Measurements from ENCODE around the gene PDE1A. TPM values are rescaled to one million over a fixed set of nuclear protein-coding genes. Genes with fewer than 3 reads are reported as not detected.

Gene PDE1A
- total and polyA plus RNA-seq, 2 of the 4 experiments (the other 2 are of a cell fraction), result 0.24 to 0.90 TPM

DNA sequence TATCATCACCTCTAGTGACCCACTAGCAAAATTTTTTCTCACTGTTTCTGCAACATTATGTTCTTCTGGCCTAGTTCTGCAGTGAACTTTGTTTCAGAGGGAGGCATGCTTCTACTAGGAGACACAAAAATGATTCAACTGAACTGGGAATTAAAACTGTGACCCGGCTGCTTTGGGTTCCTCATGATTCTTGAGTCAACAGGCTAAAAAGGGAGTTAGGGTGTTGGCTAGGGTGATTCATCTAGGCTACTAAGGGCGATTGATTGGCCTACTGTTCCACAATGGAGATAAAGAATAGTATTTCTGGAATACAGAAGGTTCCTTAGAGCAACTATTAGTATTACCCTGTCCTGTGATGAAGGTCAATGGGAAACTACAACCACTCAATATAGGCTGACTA, 261.6 kb downstream of the PDE1A start:
- Histone ChIP-seq H4K8ac (ENCODE audit: low read depth in 2 of 2, low read length in 2 of 2) (no peak overlapping the region), H2AK9ac (replicated peaks; ENCODE audit: low read depth, low read length, poor library complexity) (no peak overlapping the region), H2AFZ (replicated peaks; ENCODE audit: low read length, poor library complexity) (no peak overlapping the region), H2BK5ac (ENCODE audit: low read depth, low read length, poor library complexity, severe bottlenecking) (no peak overlapping the region), H3K23ac (ENCODE audit: low read depth, low read length) (no peak overlapping the region), H3K4me1 (ENCODE audit: control insufficient read depth, insufficient read depth, low read length) (no peaks in the 10 kb centered on the region), H3K9me1 (ENCODE audit: insufficient read depth, low read length) (no peaks in the 10 kb centered on the region; the same call in 1 of the 2 replicates), H3K79me1 (ENCODE audit: low read depth in 1 of 2, low read length in 2 of 2) (no peaks in the 10 kb centered on the region), H3K36me3 (ENCODE audit: control insufficient read depth, insufficient read depth, low read length) (no peaks in the 10 kb centered on the region), H3K56ac (ENCODE audit: extremely low read depth, insufficient read depth, low read length) (no peak overlapping the region), H3K27ac (ENCODE audit: insufficient read depth, low read length) (no peak overlapping the region), H3K4me2 (ENCODE audit: low read depth, low read length) (no peak overlapping the region), H3K14ac (replicated peaks; ENCODE audit: low read depth, low read length) (no peak overlapping the region), H4K5ac (ENCODE audit: low read depth, low read length) (no peak overlapping the region), H3K9ac (ENCODE audit: low read depth, low read length) (no peak overlapping the region), H4K91ac (ENCODE audit: insufficient read depth, low read depth, low read length) (no peak overlapping the region), H2BK120ac (ENCODE audit: low read depth, low read length) (no peak overlapping the region), H3K18ac (ENCODE audit: low read depth, low read length) (no peak overlapping the region), H2AK5ac (ENCODE audit: low read depth, low read length) (no peak overlapping the region), H3K27me3 (ENCODE audit: control insufficient read depth, insufficient read depth, low read length) (no peaks in the 10 kb centered on the region), H3K9me3 (ENCODE audit: control insufficient read depth, insufficient read depth, low read length) (no peaks in the 10 kb centered on the region), H4K20me1 (ENCODE audit: insufficient read depth, low read length) (no peaks in the 10 kb centered on the region), H2BK15ac (ENCODE audit: low read depth, low read length) (no peak overlapping the region), H2BK20ac (ENCODE audit: low read depth, low read length) (no peak overlapping the region), H3K4ac (ENCODE audit: low read depth, low read length) (no peak overlapping the region), H3K4me3 (ENCODE audit: insufficient read depth, low read depth, low read length) (no peak overlapping the region)
- POLR2A ChIA-PET (ENCODE audit: unreplicated experiment), result no interaction called here
- BruUV-seq (replicated peaks), result no TSS peak
- ATAC-seq (ENCODE audit: low read depth) (no peak), DNase-seq (no peak)
- intact Hi-C loops (cut with micrococcal nuclease), result no loop called here
- dilution Hi-C loops (cut with HindIII; ENCODE audit: low sequenced_read_pairs, unreplicated experiment), result no loop called here
- CTCF ChIA-PET, result no interaction called here
- in situ Hi-C loops (cut with MboI; ENCODE audit: low sequenced_read_pairs), result no loop called here
- 83% methylated on average over 1 of the region's 2 CpGs; no CpG with 5 or more reads in 1 of the 2 experiments for WGBS, 2 experiments (ENCODE audit: extremely low coverage in 2 of 2, insufficient read length in 1 of 2)
- TF ChIP-seq FOS (IDR thresholded peaks at IDR 0.05; ENCODE audit: low read depth, low read length), result no peak
- TF ChIP-seq CHD1 (IDR thresholded peaks at IDR 0.05; ENCODE audit: low read depth, low read length), result no peak
- TF ChIP-seq, protein P1, sequence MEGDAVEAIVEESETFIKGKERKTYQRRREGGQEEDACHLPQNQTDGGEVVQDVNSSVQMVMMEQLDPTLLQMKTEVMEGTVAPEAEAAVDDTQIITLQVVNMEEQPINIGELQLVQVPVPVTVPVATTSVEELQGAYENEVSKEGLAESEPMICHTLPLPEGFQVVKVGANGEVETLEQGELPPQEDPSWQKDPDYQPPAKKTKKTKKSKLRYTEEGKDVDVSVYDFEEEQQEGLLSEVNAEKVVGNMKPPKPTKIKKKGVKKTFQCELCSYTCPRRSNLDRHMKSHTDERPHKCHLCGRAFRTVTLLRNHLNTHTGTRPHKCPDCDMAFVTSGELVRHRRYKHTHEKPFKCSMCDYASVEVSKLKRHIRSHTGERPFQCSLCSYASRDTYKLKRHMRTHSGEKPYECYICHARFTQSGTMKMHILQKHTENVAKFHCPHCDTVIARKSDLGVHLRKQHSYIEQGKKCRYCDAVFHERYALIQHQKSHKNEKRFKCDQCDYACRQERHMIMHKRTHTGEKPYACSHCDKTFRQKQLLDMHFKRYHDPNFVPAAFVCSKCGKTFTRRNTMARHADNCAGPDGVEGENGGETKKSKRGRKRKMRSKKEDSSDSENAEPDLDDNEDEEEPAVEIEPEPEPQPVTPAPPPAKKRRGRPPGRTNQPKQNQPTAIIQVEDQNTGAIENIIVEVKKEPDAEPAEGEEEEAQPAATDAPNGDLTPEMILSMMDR (conservative IDR thresholded peaks at IDR 0.05; ENCODE audit: low read depth, low read length), result no peak
- no peak for TF ChIP-seq NFE2L2 (IDR thresholded peaks at IDR 0.05; ENCODE audit: low read depth, low read length)
- TF ChIP-seq MAFK (IDR thresholded peaks at IDR 0.05; ENCODE audit: low read depth, low read length), result no peak
- no peak for TF ChIP-seq MXI1 (IDR thresholded peaks at IDR 0.05; ENCODE audit: borderline replicate concordance, low read depth, low read length)
- TF ChIP-seq MAZ (IDR thresholded peaks at IDR 0.05; ENCODE audit: borderline replicate concordance, low read depth, low read length), result no peak
- no peak for TF ChIP-seq CEBPB (IDR thresholded peaks at IDR 0.05; ENCODE audit: low read depth, low read length)
- TF ChIP-seq, protein P2, sequence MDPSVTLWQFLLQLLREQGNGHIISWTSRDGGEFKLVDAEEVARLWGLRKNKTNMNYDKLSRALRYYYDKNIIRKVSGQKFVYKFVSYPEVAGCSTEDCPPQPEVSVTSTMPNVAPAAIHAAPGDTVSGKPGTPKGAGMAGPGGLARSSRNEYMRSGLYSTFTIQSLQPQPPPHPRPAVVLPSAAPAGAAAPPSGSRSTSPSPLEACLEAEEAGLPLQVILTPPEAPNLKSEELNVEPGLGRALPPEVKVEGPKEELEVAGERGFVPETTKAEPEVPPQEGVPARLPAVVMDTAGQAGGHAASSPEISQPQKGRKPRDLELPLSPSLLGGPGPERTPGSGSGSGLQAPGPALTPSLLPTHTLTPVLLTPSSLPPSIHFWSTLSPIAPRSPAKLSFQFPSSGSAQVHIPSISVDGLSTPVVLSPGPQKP (IDR thresholded peaks at IDR 0.05; ENCODE audit: borderline replicate concordance, low read depth, low read length), result no peak
- no peak for TF ChIP-seq POLR2A (IDR thresholded peaks at IDR 0.05; ENCODE audit: low read depth, low read length)
- TF ChIP-seq, protein P3, sequence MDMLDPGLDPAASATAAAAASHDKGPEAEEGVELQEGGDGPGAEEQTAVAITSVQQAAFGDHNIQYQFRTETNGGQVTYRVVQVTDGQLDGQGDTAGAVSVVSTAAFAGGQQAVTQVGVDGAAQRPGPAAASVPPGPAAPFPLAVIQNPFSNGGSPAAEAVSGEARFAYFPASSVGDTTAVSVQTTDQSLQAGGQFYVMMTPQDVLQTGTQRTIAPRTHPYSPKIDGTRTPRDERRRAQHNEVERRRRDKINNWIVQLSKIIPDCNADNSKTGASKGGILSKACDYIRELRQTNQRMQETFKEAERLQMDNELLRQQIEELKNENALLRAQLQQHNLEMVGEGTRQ (IDR thresholded peaks at IDR 0.05; ENCODE audit: low read depth, low read length), result no peak
- no peak for TF ChIP-seq RCOR1 (IDR thresholded peaks at IDR 0.05; ENCODE audit: insufficient replicate concordance, low read length)
- TF ChIP-seq BHLHE40 (IDR thresholded peaks at IDR 0.05; ENCODE audit: low read depth, low read length), result no peak
- TF ChIP-seq RAD21 (IDR thresholded peaks at IDR 0.05; ENCODE audit: low read length), result no peak
- no peak for TF ChIP-seq RFX5 (IDR thresholded peaks at IDR 0.05; ENCODE audit: low read depth, low read length)
- TF ChIP-seq SMC3 (IDR thresholded peaks at IDR 0.05; ENCODE audit: low read depth, low read length), result no peak
